Measurements from ENCODE around the gene TNNT2. TPM values are rescaled to one million over a fixed set of nuclear protein-coding genes. Genes with fewer than 3 reads are reported as not detected.

TNNT2 gene
- total and polyA plus RNA-seq, 3 experiments from 2014 or later: not detected

GRCh38 chr1:201370500-201370899, 7.0 kb downstream of the TNNT2 start:
- H3K27me3 Mint-ChIP-seq: peaks cover 18 to 42% of the 10 kb centered on the region in 2 donors
- Histone ChIP-seq H3K36me3 (ENCODE audit: insufficient read depth, low read length) (no peaks in the 10 kb centered on the region), H3K27ac (ENCODE audit: low read depth, low read length) (no peak overlapping the region), H3K9me3 (ENCODE audit: low read length) (no peaks in the 10 kb centered on the region), H3K27me3 (ENCODE audit: insufficient read depth, low read length, poor library complexity, severe bottlenecking) (peaks cover 10% of the 10 kb centered on the region), H3K4me1 (ENCODE audit: insufficient read depth, low read length) (no peaks in the 10 kb centered on the region), H3K4me3 (ENCODE audit: low read length) (no peak overlapping the region)
- DNase-seq: no peak
- H3K9me3 Mint-ChIP-seq: peaks cover 0 to 2% (median 0%) of the 10 kb centered on the region in 5 donors
- no peak overlapping the region for H3K27ac Mint-ChIP-seq
- no peak overlapping the region for H3K4me3 Mint-ChIP-seq
- POLR2A ChIA-PET: no interaction called here
- CTCF ChIA-PET: no interaction called here
- H3K36me3 Mint-ChIP-seq: no peaks in the 10 kb centered on the region
- no peaks in the 10 kb centered on the region for H3K4me1 Mint-ChIP-seq

DNA sequence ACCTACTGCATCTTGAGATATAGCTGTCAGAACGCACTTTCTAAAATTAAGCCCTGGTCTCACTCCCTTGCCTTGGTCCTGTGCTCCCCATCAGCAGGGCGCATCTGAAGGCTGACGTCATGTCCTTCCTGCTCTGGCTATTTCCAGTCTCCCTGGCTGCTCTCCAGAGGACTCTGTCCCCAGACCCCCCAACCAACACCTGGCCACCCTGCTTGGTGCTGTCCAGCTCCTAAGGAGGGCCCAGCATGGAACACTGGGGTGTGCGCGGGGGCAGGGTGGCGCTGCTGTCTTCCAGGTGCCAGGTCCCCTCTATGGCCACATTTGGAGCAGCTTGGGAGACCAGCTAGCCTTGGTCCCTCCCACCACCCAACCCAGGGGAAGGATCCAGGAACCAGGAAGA, 8.3 kb downstream of the TNNT2 start:
- Mint-ChIP-seq H3K4me1 (no peaks in the 10 kb centered on the region), H3K4me3 (no peak overlapping the region), H3K27ac (no peak overlapping the region), H3K9me3 (peaks cover 0 to 2% (median 0%) of the 10 kb centered on the region in 5 donors), H3K27me3 (peaks cover 16 to 43% of the 10 kb centered on the region in 2 donors), H3K36me3 (no peaks in the 10 kb centered on the region)
- no peak for DNase-seq
- Histone ChIP-seq H3K36me3 (ENCODE audit: insufficient read depth, low read length) (no peaks in the 10 kb centered on the region), H3K4me1 (ENCODE audit: insufficient read depth, low read length) (no peaks in the 10 kb centered on the region), H3K27ac (ENCODE audit: low read depth, low read length) (no peak overlapping the region), H3K4me3 (ENCODE audit: low read length) (no peak overlapping the region), H3K9me3 (ENCODE audit: low read length) (no peaks in the 10 kb centered on the region), H3K27me3 (ENCODE audit: insufficient read depth, low read length, poor library complexity, severe bottlenecking) (peaks cover 6% of the 10 kb centered on the region)
- CTCF ChIA-PET: interaction anchor here (0.7 kb wide), 1 partner anchor 23 kb away, joined by 3 read pairs; no protein-coding TSS in a partner anchor
- POLR2A ChIA-PET: no interaction called here

DNA sequence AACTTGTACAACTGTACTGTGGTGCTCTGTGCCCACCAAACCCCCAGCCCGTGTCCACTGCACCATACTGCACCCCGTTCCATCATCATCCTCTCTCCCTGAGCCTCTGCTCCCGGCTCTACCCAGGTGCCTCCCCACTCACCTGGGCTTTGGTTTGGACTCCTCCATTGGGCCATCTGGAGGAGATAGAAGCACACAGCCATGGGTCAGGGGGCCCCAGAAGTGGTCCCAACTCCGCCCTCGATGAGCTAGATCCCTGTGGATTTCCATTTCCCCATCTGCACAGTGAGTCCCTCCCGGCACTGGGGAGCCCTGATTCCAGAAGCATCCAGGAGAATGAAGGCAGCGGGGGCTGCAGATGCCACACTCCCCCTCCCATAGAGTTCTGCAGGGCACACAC, 10.8 kb downstream of the TNNT2 start:
- Histone ChIP-seq H3K9me3 (ENCODE audit: low read length) (no peaks in the 10 kb centered on the region), H3K27ac (ENCODE audit: low read depth, low read length) (no peak overlapping the region), H3K27me3 (ENCODE audit: insufficient read depth, low read length, poor library complexity, severe bottlenecking) (peaks cover 5% of the 10 kb centered on the region), H3K4me1 (ENCODE audit: insufficient read depth, low read length) (no peaks in the 10 kb centered on the region), H3K4me3 (ENCODE audit: low read length) (no peak overlapping the region), H3K36me3 (ENCODE audit: insufficient read depth, low read length) (no peaks in the 10 kb centered on the region)
- no peak overlapping the region for H3K4me3 Mint-ChIP-seq
- CTCF ChIA-PET: no interaction called here
- no peak for DNase-seq
- no peaks in the 10 kb centered on the region for H3K4me1 Mint-ChIP-seq
- H3K36me3 Mint-ChIP-seq: no peaks in the 10 kb centered on the region
- H3K27ac Mint-ChIP-seq: no peak overlapping the region
- POLR2A ChIA-PET: no interaction called here
- H3K9me3 Mint-ChIP-seq: peaks cover 0 to 2% (median 0%) of the 10 kb centered on the region in 5 donors
- H3K27me3 Mint-ChIP-seq: peaks cover 14 to 33% of the 10 kb centered on the region in 2 donors

DNA sequence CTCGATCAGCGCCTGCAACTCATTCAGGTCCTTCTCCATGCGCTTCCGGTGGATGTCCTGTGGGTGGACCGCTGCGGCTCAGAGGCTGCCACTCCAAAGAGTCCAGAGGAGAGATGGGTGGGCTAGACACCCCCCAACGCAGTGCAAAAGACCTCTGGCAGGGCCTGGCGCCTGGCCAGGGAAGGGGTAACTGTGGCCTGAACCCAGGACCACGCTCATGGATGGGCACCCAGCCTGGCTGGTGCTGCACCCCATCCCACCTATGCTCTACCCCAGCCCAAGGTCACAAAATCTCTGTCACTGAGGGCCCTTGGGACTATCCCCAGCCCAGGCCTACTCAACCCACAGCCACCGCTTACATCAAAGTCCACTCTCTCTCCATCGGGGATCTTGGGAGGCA, 12.2 kb downstream of the TNNT2 start:
- no peaks in the 10 kb centered on the region for H3K4me1 ChIP-seq (ENCODE audit: insufficient read depth, low read length)
- DNase-seq: no peak
- no peak overlapping the region for H3K4me3 ChIP-seq (ENCODE audit: low read length)
- no peaks in the 10 kb centered on the region for H3K27me3 ChIP-seq (ENCODE audit: insufficient read depth, low read length, poor library complexity, severe bottlenecking)
- no peaks in the 10 kb centered on the region for H3K9me3 ChIP-seq (ENCODE audit: low read length)
- no peak overlapping the region for H3K27ac Mint-ChIP-seq
- ChIA-PET POLR2A (no interaction called here), CTCF (no interaction called here)
- H3K36me3 ChIP-seq (ENCODE audit: insufficient read depth, low read length): no peaks in the 10 kb centered on the region
- no peaks in the 10 kb centered on the region for H3K36me3 Mint-ChIP-seq
- peaks cover 0 to 2% (median 0%) of the 10 kb centered on the region in 5 donors for H3K9me3 Mint-ChIP-seq
- no peaks in the 10 kb centered on the region for H3K4me1 Mint-ChIP-seq
- peaks cover 14 to 29% of the 10 kb centered on the region in 2 donors for H3K27me3 Mint-ChIP-seq
- no peak overlapping the region for H3K4me3 Mint-ChIP-seq
- H3K27ac ChIP-seq (ENCODE audit: low read depth, low read length): no peak overlapping the region

DNA sequence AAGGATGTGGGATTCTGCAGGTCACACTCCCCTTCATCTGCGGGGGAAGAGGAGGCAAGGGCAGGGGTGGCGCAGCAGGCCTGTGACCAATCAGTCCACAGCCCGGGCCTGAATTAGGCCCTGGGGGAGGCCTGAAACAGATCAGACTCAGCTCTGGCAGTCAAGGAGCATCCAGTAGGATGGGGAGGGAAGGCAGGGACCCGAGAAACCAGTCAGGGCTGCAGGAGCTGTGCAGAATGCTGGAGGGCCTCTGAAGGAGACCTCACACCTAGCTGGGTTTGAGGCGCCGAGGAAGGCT, 12.7 kb downstream of the TNNT2 start:
- POLR2A ChIA-PET: no interaction called here
- no peaks in the 10 kb centered on the region for H3K4me1 ChIP-seq (ENCODE audit: insufficient read depth, low read length)
- no peak for DNase-seq
- no peaks in the 10 kb centered on the region for H3K27me3 ChIP-seq (ENCODE audit: insufficient read depth, low read length, poor library complexity, severe bottlenecking)
- H3K4me3 Mint-ChIP-seq: no peak overlapping the region
- peaks cover 0 to 2% (median 0%) of the 10 kb centered on the region in 5 donors for H3K9me3 Mint-ChIP-seq
- H3K36me3 Mint-ChIP-seq: no peaks in the 10 kb centered on the region
- H3K27ac ChIP-seq (ENCODE audit: low read depth, low read length): no peak overlapping the region
- H3K27ac Mint-ChIP-seq: peak overlapping the region in 1 of 8 donors; percentile 17
- H3K36me3 ChIP-seq (ENCODE audit: insufficient read depth, low read length): no peaks in the 10 kb centered on the region
- no peak overlapping the region for H3K4me3 ChIP-seq (ENCODE audit: low read length)
- H3K9me3 ChIP-seq (ENCODE audit: low read length): no peaks in the 10 kb centered on the region
- CTCF ChIA-PET: no interaction called here
- H3K4me1 Mint-ChIP-seq: no peaks in the 10 kb centered on the region
- H3K27me3 Mint-ChIP-seq: peaks cover 14 to 32% of the 10 kb centered on the region in 2 donors

DNA sequence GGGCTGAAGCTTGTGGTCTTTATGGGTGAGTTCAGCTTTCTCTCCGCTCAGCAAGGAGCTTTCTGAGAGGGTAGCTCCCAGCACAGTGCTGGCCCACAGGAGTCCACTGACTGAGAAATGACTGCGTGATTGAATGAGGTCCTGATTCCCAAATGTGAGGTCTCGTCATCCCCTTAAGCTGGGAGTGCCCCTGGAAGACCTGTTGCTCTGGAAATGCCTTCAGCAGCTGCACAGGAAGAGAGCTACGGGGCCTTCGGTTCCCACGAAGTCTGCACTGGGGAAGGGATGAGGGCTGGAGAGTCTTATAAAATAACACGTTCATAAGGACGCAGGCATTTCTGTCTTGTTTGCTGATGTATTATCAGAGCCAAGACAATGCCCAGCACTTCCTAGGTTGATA, 14.0 kb downstream of the TNNT2 start:
- no peak for DNase-seq
- Histone ChIP-seq H3K9me3 (ENCODE audit: low read length) (no peaks in the 10 kb centered on the region), H3K4me1 (ENCODE audit: insufficient read depth, low read length) (no peaks in the 10 kb centered on the region), H3K36me3 (ENCODE audit: insufficient read depth, low read length) (no peaks in the 10 kb centered on the region), H3K4me3 (ENCODE audit: low read length) (no peak overlapping the region), H3K27ac (ENCODE audit: low read depth, low read length) (no peak overlapping the region), H3K27me3 (ENCODE audit: insufficient read depth, low read length, poor library complexity, severe bottlenecking) (no peaks in the 10 kb centered on the region)
- Mint-ChIP-seq H3K9me3 (peaks cover 0 to 2% (median 0%) of the 10 kb centered on the region in 5 donors), H3K36me3 (no peaks in the 10 kb centered on the region), H3K4me3 (no peak overlapping the region), H3K27ac (peak overlapping the region in 1 of 8 donors; percentile 88), H3K27me3 (peaks cover 11 to 28% of the 10 kb centered on the region in 2 donors), H3K4me1 (no peaks in the 10 kb centered on the region)
- CTCF ChIA-PET: interaction anchor here (0.7 to 0.8 kb wide), 2 partner anchors 8 to 233 kb away, joined by 3 read pairs; no protein-coding TSS in a partner anchor
- POLR2A ChIA-PET: no interaction called here

GRCh38 chr1:201362906-201363305, 14.6 kb downstream of the TNNT2 start:
- ChIA-PET CTCF (interaction anchor here (0.8 kb wide), 1 partner anchor 9 kb away, joined by 3 read pairs; no protein-coding TSS in a partner anchor), POLR2A (no interaction called here)
- H3K9me3 ChIP-seq (ENCODE audit: low read length): no peaks in the 10 kb centered on the region
- no peaks in the 10 kb centered on the region for H3K27me3 ChIP-seq (ENCODE audit: insufficient read depth, low read length, poor library complexity, severe bottlenecking)
- Mint-ChIP-seq H3K36me3 (no peaks in the 10 kb centered on the region), H3K9me3 (peaks cover 0 to 2% (median 0%) of the 10 kb centered on the region in 5 donors), H3K4me1 (no peaks in the 10 kb centered on the region), H3K27ac (peak overlapping the region in 1 of 8 donors; percentile 88), H3K4me3 (no peak overlapping the region), H3K27me3 (peaks cover 8 to 25% of the 10 kb centered on the region in 2 donors)
- H3K36me3 ChIP-seq (ENCODE audit: insufficient read depth, low read length): no peaks in the 10 kb centered on the region
- H3K4me3 ChIP-seq (ENCODE audit: low read length): no peak overlapping the region
- H3K27ac ChIP-seq (ENCODE audit: low read depth, low read length): no peak overlapping the region
- no peaks in the 10 kb centered on the region for H3K4me1 ChIP-seq (ENCODE audit: insufficient read depth, low read length)
- no peak for DNase-seq

GRCh38 chr1:201361652-201362504, 15.6 kb downstream of the TNNT2 start:
- Histone ChIP-seq H3K27me3 (ENCODE audit: insufficient read depth, low read length, poor library complexity, severe bottlenecking) (no peaks in the 10 kb centered on the region), H3K4me1 (ENCODE audit: insufficient read depth, low read length) (no peaks in the 10 kb centered on the region), H3K27ac (ENCODE audit: low read depth, low read length) (no peak overlapping the region), H3K9me3 (ENCODE audit: low read length) (no peaks in the 10 kb centered on the region), H3K36me3 (ENCODE audit: insufficient read depth, low read length) (no peaks in the 10 kb centered on the region), H3K4me3 (ENCODE audit: low read length) (no peak overlapping the region)
- Mint-ChIP-seq H3K27me3 (peaks cover 5 to 25% of the 10 kb centered on the region in 2 donors), H3K4me1 (no peaks in the 10 kb centered on the region), H3K27ac (peak overlapping the region in 1 of 8 donors; percentile 42), H3K4me3 (no peak overlapping the region), H3K36me3 (no peaks in the 10 kb centered on the region), H3K9me3 (no peaks in the 10 kb centered on the region)
- ChIA-PET POLR2A (no interaction called here), CTCF (interaction anchor here (0.8 kb wide), 1 partner anchor 11 kb away, joined by 3 read pairs; no protein-coding TSS in a partner anchor)
- DNase-seq: no peak

All from CD8-positive, alpha-beta memory T cell (primary cell).